Heart left ventricle (tissue), 16 donors: ENCODE results near the gene RTEL1. TPM values are rescaled to one million over a fixed set of nuclear protein-coding genes. Genes with fewer than 3 reads are reported as not detected.
A peak's percentile ranks its signal among the peaks of the same experiment; 100 is the strongest.
"Not testable (repeated sequence)": the region's sequence is repeated elsewhere in the genome, so short reads cannot be mapped to it uniquely, and the experiment has no call there.

ENCODE experiments used
- ATAC-seq, 4 donors: fragments of 200-7000 bp; cut with Tn5 transposase; one replicate each; pipeline ENCODE4 v1.9.1; 2020 to 2022; ENCODE audit warnings: moderate library complexity in 4 of 4, mild to moderate bottlenecking in 3 of 4, moderate number of reproducible peaks in 1 of 4
- DNase-seq, 5 donors: peaks; one replicate each; pipeline ENCODE4 v3.0.0-alpha.2; 2020
- H3K27ac ChIP-seq, 12 donors: fragments of 200-600 bp; sonication (generic) in 4 of 12; one replicate each; pipeline versions ENCODE4 v1.5.0 to v1.8.0; 2016 to 2022; ENCODE audit warnings: mild to moderate bottlenecking in 2 of 12
- H3K27me3 ChIP-seq, 9 donors: fragments of 200-600 bp; sonication (generic) in 2 of 9; one replicate each; pipeline versions ENCODE4 v1.5.1 to v1.8.0; 2016 to 2022; ENCODE audit warnings: mild to moderate bottlenecking in 3 of 9
- H3K36me3 ChIP-seq, 9 donors: fragments of 200-600 bp; sonication (generic) in 2 of 9; one replicate each; pipeline versions ENCODE4 v1.5.0 to v1.8.0; 2018 to 2022; ENCODE audit warnings: mild to moderate bottlenecking in 2 of 9
- H3K4me1 ChIP-seq, 12 donors: fragments of 200-600 bp; sonication (generic) in 4 of 12; one replicate each; pipeline versions ENCODE4 v1.5.0 to v1.8.0; 2016 to 2022; ENCODE audit warnings: mild to moderate bottlenecking in 3 of 12
- H3K4me3 ChIP-seq, 12 donors: fragments of 200-600 bp; sonication (generic) in 4 of 12; one replicate each; pipeline versions ENCODE4 v1.5.0 to v1.8.0; 2017 to 2022; ENCODE audit warnings: mild to moderate bottlenecking in 9 of 12, moderate library complexity in 4 of 12
- H3K9me3 ChIP-seq, 12 donors: fragments of 200-600 bp; sonication (generic) in 4 of 12; one replicate each; pipeline versions ENCODE4 v1.5.0 to v1.8.0; 2016 to 2022; ENCODE audit warnings: mild to moderate bottlenecking in 1 of 12
- CTCF ChIP-seq, 12 donors: fragments of 200-600 bp; sonication (generic) in 4 of 12; IDR thresholded peaks; one replicate each; pipeline versions ENCODE4 v1.5.0 to v1.8.0; 2018 to 2022; ENCODE audit warnings: antibody characterized with exemption in 12 of 12, mild to moderate bottlenecking in 5 of 12
- POLR2A ChIP-seq, 2 donors: fragments of 450-650 bp; IDR thresholded peaks; one replicate each; pipeline ENCODE4 v1.6.1; 2017; ENCODE audit warnings: antibody characterized with exemption in 2 of 2, mild to moderate bottlenecking in 2 of 2, moderate library complexity in 2 of 2
- WGBS, 4 donors: extraction: QIAGEN DNeasy Blood & Tissue Kit in 2 of 4; methylation state at CpG; one replicate each; pipeline versions ENCODE4 v1.1.5 to v1.1.7; 2013 to 2018; 5-methylcytosine and 5-hydroxymethylcytosine counted together
- intact Hi-C, 10 donors: fragments of 100-400 bp; cut with DNase I; formaldehyde crosslinking; loops; one replicate each; pipeline versions ENCODE4 v1.11.1 to v1.14.2; 2022
- polyA plus RNA-seq, 2 donors: library from polyadenylated mRNA; stranded (reverse); fragments of 200-250 nt; gene quantifications; one replicate each; pipeline ENCODE4 v1.2.3, GENCODE V29; 2013
- total RNA-seq, 9 donors: library from RNA; depleted of rRNA in 2 of 9; stranded (reverse); fragments of >200 nt in 2 of 9; fragmentation: NEBNext Ultra II Directional in 3 of 9; extraction: Animal tissue kit (Norgen Biotek cat#: 25700) in 3 of 9; gene quantifications; one replicate each; pipeline versions ENCODE4 v1.1.0 to v1.2.4, GENCODE V29; 2016 to 2023
- donor health status: ischemic (EF 13 %, LVEDD 7.1; RV severe dilation, severe dysfunction).
- donor health status: healthy with polysubstance abuse.
- donor health status: DM: no; HTN: yes; CAD: no.
- donor health status: DM: no; HTN: no; CAD: no.
- donor health status: ischemic (EF 25% LVEDD 6.9; RV normal size, moderate dysfunction).
- donor health status: ischemic (EF 25% LVEDD 5.7; RV mildly dilated, moderate dysfunction).
- donor health status: healthy.
- donor health status: DM: yes; HTN: yes; CAD: no.
- donor health status: ischemic (EF 35%, LVEDD 5.7; RV mildly dilated, moderate dysfunction).
- donor health status: nonischemic (EF 11% LVEDD 7.7; RV severe dilation, severe dysfunction).
- donor health status: DM: yes; HTN: yes; CAD: no.
- donor health status: PGD.
- donor health status: ischemic (EF 29% LVEDD 5.4; RV normal size, mild dysfunction).
- donor health status: nonischemic (EF 23%, LVEDD 6.1; RV moderate dilation, normal function).

The RTEL1 gene
- total and polyA plus RNA-seq, 11 donors = 3.0 to 17.8 (median 9.6) TPM

GRCh38 chr20:63667858-63668257 is 9.7 kb downstream of the RTEL1 start:
- WGBS, 4 donors = 92 to 94% (median 93%) methylated on average over 16 of the region's 16 CpGs
- peaks cover 0 to 71% (median 49%) of the 10 kb centered on the region in 9 donors for H3K36me3 ChIP-seq
- no peak for ATAC-seq
- TF ChIP-seq POLR2A (IDR thresholded peaks at IDR 0.05) (no peak), CTCF (IDR thresholded peaks at IDR 0.05) (no peak)
- H3K27ac ChIP-seq = no peak overlapping the region
- H3K4me3 ChIP-seq = no peak overlapping the region
- H3K27me3 ChIP-seq = no peaks in the 10 kb centered on the region
- H3K4me1 ChIP-seq = no peaks in the 10 kb centered on the region
- no peaks in the 10 kb centered on the region for H3K9me3 ChIP-seq
- intact Hi-C loops = no loop called here
- no peak for DNase-seq

DNA sequence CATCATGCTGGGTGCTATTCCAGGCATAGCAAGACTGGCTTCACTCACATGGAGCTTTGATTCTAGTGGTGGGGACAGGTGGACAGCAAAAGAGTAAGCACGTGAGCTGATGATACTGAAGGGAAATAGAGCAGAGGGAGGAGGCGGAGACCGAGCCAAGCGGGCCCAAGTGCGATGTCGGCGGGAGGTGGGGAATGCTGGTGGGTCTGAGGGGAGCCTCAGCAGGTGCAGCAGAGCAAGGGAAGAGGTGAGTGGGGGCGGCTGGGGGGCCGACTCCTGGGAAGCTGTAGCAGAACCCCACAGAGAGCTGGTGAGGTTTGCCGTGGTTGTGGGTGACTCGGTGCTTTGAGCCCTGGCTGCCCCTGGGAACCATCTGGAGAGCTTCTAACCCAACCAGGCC is 10.2 kb downstream of the RTEL1 start:
- intact Hi-C loops = no loop called here
- no peak for DNase-seq

DNA sequence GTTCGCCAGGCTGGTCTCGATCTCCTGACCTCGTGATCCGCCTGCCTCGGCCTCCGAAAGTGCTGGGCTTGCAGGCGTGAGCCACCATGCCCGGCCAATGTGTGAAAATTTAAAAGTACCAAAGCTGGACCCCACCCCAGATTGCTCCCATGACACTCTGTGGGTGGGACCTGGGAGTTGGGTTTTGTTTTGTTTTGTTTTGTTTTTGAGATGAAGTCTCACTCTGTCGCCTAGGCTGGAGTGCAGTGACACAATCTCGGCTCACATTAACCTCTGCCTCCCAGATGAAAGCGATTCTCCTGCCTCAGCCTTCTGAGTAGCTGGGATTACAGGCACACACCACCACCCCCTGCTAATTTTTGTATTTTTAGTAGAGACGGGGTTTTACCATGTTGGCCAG is 13.6 kb downstream of the RTEL1 start:
- DNase-seq, H3K9me3 ChIP-seq, H3K27ac ChIP-seq, ATAC-seq, H3K4me3 ChIP-seq, H3K4me1 ChIP-seq, H3K27me3 ChIP-seq: not testable (repeated sequence)
- 93 to 97% (median 96%) methylated on average over 12 of the region's 12 CpGs for WGBS, 4 donors
- intact Hi-C loops = loop anchor here in 1 of 10 donors (10.0 kb wide), 1 partner anchor 63 kb away; the partner anchor contains the start of genes LIME1 and SLC2A4RG
- peaks cover 0 to 70% (median 62%) of the 10 kb centered on the region in 9 donors for H3K36me3 ChIP-seq

More for the DNA sequence above, 10.2 kb downstream of the RTEL1 start:
- Histone ChIP-seq H3K4me1 (no peaks in the 10 kb centered on the region), H3K9me3 (no peaks in the 10 kb centered on the region), H3K36me3 (peaks cover 0 to 66% (median 50%) of the 10 kb centered on the region in 9 donors), H3K27ac (no peak overlapping the region), H3K4me3 (no peak overlapping the region), H3K27me3 (no peaks in the 10 kb centered on the region)
- TF ChIP-seq POLR2A (IDR thresholded peaks at IDR 0.05) = no peak
- TF ChIP-seq CTCF (IDR thresholded peaks at IDR 0.05) = no peak
- 91 to 98% (median 96%) methylated on average over 11 of the region's 11 CpGs for WGBS, 4 donors
- ATAC-seq = no peak

DNA sequence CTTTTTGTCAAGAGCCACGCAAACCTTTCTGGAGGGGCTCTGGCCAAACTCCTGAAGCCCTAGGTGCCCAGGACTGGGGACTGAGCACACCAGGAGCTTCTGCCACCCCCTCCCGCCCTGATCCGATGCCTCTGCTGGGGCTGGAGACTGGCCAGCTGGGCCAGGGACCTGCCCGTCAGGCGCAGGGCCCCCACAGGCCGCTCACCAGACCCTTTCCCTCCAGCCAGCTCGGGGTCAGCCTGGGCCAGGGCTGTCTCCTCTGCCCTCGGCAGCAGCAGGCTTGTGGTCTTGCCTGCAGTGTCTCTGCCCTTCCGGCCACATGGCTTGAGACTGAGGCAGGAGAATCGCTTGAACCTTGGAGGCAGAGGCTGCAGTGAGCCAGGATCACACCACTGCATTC is 14.6 kb downstream of the RTEL1 start:
- ATAC-seq = no peak
- 93 to 100% (median 96%) methylated on average over 3 to 10 of the region's 10 CpGs for WGBS, 4 donors
- TF ChIP-seq CTCF (IDR thresholded peaks at IDR 0.05) (no peak), POLR2A (IDR thresholded peaks at IDR 0.05) (no peak)
- H3K27me3 ChIP-seq = no peaks in the 10 kb centered on the region
- intact Hi-C loops = loop anchor here in 1 of 10 donors (10.0 kb wide), 1 partner anchor 62 kb away; the partner anchor contains the start of genes LIME1 and SLC2A4RG
- no peaks in the 10 kb centered on the region for H3K9me3 ChIP-seq
- peak in 1 of 5 donors; percentile 46 for DNase-seq
- no peaks in the 10 kb centered on the region for H3K4me1 ChIP-seq
- no peak overlapping the region for H3K4me3 ChIP-seq
- H3K36me3 ChIP-seq = peaks cover 0 to 67% (median 54%) of the 10 kb centered on the region in 9 donors
- no peak overlapping the region for H3K27ac ChIP-seq

DNA sequence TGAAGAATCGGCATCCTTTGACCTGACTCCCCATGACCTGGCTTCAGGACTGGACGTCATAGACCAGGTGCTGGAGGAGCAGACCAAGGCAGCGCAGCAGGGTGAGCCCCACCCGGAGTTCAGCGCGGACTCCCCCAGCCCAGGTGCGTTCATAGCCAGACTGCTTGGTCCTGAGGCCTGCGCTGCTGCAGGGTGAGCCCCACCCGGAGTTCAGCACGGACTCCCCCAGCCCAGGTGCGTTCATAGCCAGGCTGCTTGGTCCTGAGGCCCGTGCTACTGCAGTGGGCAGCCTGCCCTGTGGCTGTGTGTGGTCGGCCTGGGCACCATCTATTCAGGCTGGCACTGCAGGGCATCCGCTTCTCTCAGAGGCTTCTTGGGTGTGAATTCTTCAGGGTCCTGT is 15.8 kb downstream of the RTEL1 start:
- H3K27me3 ChIP-seq = no peaks in the 10 kb centered on the region
- peaks cover 0 to 62% (median 43%) of the 10 kb centered on the region in 9 donors for H3K36me3 ChIP-seq
- H3K4me3 ChIP-seq = no peak overlapping the region
- TF ChIP-seq CTCF (IDR thresholded peaks at IDR 0.05) = no peak
- no peak for TF ChIP-seq POLR2A (IDR thresholded peaks at IDR 0.05)
- no peaks in the 10 kb centered on the region for H3K9me3 ChIP-seq
- intact Hi-C loops = loop anchor here in 1 of 10 donors (10.0 kb wide), 1 partner anchor 61 kb away; the partner anchor contains the start of genes LIME1 and SLC2A4RG
- H3K27ac ChIP-seq = no peak overlapping the region
- peak in 1 of 5 donors; percentile 51 for DNase-seq
- WGBS, 4 donors = 89 to 98% (median 95%) methylated on average over 8 to 14 of the region's 14 CpGs
- peak in 1 of 4 donors; percentile 32 for ATAC-seq
- no peaks in the 10 kb centered on the region for H3K4me1 ChIP-seq
